ENCODE results near the gene TMEM19.
"Not testable (repeated sequence)": the region's sequence is repeated elsewhere in the genome, so short reads cannot be mapped to it uniquely, and the experiment has no call there.

The TMEM19 gene

DNA sequence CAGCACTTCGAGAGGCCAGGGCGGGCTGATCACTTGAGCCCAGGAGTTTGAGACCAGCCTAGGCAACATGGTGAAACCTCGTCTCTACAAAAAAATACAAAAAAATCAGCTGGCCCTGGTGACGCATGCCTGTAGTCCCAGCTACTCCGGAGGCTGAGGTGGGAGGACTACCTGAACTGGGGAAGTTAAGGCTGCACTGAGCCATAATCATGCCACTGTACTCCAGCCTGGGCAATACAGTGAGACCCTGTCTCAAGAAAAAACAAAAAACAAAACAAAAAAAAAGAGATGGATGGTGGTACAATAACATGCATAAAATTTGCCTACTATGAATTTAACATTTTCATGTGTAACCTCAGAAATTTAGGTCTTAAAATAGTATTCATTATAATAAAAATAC lies 19.6 kb upstream of the TMEM19 start:
- no peak for FAIRE-seq

DNA sequence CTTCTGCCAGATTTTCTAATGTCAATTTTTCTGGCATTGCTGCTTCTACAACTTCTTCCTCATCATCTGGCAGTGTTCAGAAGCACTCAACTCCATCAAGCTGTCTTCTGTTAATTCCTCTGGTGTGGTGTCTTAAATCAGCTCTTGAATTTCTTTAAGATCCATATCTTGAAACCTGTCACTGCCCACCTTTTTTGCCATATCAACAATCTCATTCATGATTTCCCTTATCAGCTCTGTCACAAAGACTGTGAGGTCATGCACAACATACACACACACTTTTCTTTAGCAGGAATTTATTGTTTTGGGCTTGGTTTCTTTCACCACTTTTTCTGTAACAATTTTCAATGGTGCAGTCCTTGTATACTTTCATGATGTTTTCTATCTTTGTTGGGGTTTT lies 14.6 kb upstream of the TMEM19 start:
- no peak for FAIRE-seq

DNA sequence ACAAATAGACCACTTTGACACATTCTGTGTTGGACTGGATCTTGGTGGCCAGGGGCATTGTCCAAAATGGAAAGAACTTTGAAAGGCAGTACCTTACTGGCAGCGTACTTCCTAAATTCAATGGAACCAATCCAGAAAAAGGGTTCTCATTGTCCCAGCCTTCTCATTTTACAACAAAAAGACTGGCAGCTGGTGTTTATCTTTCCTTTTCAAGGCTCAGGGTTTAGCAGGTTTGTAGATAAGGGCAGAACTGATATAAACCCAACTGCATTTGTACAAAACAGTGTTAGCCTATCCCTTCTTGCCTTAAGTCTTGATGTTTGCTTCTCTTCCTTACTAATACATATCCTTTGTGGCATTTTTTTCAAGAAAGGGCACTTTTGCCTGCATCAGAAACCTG lies 14.1 kb upstream of the TMEM19 start:
- FAIRE-seq, result no peak

DNA sequence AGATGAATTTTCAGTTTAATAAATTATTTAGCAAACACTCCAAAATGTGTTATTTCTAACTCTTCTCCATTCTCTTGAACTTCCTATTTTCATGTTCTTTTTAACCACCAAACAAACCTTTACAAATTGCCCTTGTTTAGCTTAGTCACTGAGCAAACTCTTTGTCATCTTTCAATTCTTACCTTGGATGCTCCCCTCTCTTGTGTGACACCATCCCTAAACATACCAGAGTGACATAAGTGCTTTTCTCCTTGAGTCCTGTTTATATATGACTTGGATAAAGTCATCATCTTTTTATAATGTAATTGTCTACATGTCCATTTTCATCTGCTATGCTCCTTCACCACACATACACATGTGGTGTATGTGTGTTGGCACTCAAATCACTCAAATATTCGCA lies 3.4 kb upstream of the TMEM19 start:
- no peak for FAIRE-seq

DNA sequence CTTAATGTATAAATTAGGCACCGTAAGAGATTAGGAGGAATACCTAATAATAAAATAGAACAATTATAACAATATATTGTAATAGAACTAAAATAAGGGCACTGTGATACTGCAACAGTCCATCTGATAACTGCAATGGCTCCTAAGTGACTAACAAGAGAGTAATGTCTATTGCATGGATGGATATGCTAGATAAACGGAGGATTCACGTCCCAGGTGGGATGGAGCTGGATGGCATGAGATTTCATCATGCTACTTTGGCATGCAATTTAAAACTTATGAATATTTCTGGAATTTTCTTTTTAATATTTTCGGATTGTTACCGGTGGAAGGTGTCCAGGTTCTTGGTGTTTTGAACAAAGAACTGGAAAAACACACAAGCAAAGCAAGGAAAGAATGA lies 2.2 kb upstream of the TMEM19 start:
- no peak for FAIRE-seq

DNA sequence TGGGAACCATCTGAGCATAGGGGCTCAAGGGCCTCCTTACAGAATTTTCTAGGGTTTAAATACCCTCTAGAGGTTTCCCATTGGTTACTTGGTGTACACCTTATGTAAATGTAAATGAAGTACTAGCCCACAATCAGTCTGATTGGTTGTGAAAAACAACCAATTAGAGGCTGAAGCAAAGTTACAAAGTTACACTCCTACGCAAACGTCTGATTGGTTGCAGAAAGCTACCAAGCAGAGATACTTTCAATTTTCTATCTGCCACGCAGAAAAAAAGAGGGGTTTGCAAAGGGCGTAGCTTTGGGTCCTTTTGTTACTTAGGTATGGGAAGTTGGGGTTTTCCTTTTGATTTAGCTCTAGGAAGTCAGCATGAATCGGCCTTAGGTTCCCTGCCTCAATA lies 1.8 kb upstream of the TMEM19 start:
- no peak for FAIRE-seq

DNA sequence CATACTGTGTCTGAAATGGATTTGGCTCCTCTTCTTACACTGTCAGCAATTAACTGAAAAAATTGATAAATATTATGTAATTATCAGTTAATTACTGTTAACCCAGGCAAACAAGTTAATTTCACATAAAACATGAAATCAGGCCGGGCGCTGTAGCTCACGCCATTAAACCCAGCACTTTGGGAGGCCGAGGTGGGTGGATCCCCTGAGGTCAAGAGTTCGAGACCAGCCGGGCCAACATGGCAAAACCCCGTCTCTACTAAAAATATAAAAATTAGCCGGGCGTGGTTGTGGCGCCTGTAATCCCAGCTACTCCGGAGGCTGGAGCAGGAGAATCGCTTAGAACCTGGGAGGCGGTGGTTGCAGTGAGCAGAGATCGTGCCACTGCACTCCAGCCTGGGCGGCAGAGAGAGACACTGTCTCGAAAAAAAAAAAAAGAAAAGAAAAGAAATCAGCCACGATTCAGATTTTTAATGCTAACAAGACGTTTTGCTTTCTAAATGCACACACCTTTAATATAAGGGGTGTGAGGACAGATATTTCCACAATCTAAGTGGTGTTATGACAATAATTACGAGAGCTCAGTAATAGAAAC lies 473 bp upstream of the TMEM19 start:
- FAIRE-seq, result no peak

DNA sequence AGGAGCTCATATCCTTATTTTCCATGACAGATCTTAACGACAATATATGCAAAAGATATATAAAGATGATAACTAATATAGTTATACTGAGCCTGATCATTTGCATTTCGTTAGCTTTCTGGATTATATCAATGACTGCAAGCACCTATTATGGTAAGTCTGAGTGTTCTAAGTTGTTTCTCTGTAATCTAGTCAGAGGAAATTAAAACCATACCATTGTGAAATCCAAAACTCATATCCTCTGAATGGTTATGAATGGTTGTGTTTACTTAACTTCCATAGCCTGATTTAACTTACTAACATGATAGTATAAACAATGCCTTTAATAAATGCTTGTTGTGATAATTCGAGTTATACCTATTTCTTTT lies 760 bp downstream of the TMEM19 start:
- no peak for FAIRE-seq

DNA sequence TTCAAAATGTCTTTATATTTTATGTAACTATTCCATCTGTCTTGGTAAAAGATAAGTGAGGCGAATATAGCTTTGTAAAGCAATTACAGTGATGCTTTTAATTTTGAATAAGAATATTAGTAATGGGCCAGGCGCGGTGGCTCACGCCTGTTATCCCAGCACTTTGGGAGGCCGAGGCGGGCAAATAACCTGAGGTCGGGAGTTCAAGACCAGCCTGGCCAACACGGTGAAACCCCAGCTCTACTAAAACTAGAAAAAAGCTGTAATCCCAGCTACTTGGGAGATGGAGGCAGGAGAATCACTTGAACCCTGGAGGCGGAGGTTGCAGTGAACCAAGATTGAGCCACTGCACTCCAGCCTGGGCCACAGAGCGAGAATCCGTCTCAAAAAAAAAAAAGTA lies 1.3 kb downstream of the TMEM19 start:
- not testable (repeated sequence) for FAIRE-seq

DNA sequence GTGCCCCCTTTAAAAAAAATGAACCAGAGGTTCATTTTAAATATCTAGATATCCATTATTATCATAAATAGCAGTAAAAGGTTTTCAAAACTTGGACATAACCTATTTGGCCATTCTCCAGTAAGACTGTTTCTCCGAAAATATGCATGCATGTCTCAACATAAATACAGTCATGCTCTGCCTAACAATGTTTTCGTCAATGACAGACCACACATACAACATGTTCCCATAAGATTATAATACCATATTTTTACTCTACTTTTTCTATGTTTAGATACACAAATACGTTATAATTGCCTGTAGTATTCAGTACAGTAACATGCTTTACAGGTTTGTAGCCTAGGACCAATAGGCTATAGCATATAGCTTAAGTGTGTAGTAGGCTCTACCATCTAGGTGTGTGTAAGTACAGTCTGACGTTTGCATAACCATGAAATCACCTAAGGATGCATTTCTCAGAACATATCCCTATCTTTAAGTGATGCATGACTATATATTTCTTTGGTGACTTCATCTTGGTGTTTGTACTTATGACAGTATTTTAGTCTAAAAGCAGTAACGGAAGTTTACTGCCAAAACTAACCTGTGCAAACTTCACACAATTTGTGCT lies 3.2 kb downstream of the TMEM19 start:
- FAIRE-seq, result no peak

DNA sequence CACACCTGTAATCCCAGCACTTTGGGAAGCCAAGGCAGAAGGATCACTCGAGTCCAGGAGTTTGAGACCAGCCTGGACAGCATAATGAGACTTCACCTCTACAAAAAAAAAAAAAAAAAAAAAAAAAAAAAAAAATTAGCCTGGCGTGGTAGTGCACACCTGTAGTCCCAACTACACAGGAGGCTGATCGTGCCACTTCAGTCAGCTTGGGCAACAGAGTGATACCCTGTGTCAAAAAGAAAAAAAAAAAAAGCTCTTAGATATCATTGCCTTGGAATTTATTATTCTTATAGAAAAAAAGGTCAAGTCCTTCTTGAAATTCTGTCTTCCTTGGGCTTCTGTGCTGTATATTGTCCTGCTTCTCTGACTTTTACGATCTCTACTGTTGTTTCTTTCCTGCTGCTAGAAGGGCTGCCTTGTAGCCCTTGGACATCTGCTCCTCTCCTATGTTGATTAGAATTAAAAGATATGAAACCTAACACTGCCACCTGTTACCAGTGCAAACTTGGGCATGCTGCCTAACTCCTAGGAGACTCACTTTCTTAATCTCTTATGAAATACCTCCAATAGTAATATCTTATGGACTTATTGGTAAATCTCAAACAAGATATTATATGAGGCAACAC lies 5.7 kb downstream of the TMEM19 start:
- FAIRE-seq, result no peak

DNA sequence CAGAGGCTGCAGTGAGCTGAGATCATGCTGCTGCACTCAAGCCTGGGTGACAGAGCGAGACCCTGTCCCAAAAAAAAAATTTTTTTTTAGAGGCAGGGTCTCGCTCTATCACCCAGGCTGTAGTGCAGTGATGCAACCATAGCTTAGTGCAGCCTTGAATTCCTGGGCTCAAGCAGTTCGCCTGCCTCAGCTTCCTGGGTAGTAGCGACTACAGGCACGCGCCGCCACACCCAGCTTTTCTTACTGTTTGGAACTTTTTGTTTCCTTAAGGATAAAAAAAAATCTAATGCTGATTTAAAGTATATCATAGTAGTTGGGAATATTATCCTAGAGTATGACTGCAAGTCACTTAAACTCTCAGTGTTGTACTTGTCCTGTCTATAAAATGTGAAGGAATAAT lies 7.2 kb downstream of the TMEM19 start:
- no peak for FAIRE-seq

DNA sequence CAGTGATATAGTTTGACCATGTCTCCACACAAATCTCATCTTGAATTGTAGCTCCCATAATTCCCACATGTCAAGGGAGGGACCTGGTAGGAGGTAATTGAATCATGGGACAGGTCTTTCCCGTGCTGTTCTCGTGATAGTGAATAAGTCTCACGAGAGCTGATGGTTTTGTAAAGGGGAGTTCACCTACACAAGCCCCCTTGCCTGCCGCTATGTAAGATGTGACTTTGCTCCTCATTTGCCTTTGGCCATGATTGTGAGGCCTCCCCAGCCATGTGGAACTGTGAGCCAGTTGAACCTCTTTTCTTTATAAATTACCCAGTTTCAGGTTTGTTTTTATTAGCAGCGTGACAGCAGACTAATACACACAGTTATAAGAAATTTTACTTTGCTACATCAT lies 7.8 kb downstream of the TMEM19 start:
- FAIRE-seq, result not testable (repeated sequence)

DNA sequence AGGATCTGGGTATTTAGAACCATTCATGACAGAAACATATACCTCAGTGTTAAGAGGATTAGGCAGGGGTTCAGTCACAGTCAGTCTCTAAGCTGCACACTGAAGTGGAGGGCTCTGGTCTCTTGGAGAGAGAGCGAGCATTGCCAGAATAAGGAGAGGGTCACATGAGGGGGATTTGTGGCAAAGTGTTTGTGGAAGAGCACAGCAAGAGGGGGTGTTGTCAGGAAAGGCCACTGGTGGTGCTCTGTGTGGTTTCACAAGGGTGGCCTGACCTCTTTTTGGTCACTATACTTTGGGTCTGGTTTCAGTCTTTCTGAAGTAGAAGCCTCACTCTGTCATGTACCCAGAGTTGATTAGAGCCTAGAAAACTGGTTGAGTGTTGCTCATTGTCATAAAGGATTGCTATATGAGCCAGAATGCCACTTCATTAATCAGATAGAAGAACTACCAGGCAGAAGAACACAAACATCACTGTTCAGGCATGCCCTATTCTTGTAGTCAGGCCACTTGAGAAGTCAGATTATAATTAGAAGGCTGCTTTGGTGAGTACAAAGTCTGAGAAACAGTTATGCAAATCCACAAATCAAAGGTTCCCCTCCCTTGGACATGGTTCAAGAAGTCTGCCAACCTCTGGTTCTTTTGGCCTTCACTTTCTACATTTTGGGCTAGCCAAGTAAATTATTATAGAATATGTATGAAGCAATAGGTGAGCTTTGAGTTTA lies 8.4 kb downstream of the TMEM19 start:
- FAIRE-seq, result no peak

DNA sequence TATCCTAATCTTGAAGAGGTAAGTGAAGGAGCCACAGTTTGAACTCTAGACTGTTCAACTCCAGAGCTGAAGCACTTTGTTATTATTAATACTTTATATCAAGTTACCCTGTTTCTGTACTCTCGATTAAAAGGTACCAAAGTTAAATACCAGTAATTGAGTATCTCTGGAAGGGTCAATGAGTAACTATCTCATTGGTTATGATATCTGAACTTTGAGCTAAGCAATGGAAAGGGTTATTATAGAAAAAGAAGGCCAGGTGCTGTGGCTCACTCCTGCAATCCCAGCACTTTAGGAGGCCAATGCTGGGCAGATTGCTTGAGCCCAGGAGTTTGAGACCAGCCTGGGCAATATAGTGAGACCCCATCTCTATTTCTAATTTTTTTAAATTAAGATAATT lies 9.9 kb downstream of the TMEM19 start:
- FAIRE-seq, result no peak

DNA sequence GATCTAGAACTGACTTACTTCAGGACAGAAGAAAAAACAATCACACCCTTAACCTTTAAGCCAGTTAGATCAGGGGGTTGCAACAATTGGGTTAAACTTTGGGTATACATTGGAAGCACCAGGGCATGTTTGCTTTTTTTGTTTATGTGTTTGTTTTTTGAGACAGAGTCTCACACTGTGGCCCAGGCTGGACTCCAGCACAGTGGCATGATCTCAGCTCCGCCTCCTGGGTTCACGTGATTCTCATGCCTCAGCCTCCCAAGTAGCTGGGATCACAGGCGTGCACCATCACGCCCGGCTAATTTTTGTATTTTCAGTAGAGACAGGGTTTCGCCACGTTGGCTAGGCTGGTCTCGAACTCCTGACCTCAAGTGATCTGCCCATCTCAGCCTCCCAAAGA lies 16.3 kb downstream of the TMEM19 start:
- FAIRE-seq, result not testable (repeated sequence)

DNA sequence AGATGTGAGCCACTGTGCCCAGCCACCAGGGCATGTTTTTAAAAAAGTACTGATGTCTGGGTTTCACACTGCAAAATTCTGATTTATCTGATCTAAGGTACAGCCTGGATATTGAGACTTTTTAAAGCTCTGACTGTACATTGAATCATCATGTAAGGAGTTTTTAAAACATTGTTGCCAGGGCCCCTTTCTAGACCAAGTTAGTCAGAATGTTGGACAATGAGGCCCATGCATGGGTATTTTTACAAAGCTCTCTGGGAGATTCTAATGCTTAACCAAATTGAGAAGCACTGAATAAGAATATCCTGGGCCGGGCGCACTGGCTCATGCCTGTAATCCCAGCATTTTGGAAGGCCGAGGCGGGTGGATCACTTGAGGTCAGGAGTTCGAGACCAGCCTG lies 16.7 kb downstream of the TMEM19 start:
- no peak for FAIRE-seq

DNA sequence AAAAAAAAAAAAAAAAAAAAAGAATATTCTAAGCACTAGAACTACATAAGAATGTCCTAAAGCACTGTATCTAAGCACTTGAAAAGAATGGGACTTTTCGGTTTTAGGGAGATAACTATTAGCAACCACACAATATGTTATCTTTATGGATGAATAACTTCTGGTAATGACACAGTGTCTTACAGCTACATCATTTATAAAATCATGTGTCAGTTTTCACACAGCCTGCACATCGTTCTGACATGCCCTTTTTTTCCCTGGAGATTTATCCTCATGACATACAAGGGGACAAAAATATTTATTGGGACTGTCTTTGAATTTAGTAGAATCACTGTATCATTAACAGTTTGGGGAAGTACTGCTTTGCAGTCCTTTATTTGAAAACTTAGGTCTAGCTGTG lies 17.3 kb downstream of the TMEM19 start:
- FAIRE-seq, result no peak

DNA sequence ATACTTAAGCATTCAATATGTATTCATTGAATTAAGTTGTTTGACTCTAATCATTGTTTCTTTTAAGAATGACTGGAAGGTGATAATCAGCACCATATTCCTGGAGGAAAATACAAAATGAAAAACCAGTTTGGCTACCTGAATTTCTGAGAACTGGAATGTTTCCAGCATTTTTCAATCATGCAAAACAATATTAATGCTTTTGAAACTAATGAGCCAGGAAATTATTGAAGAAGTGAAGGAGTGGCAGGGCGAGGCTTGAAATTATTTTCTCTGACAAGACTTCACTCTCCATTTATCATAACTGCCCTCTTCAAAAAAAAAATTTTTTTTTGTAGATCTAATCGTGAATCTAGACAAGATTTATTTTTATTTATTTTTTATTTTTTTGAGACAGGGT lies 19.0 kb downstream of the TMEM19 start:
- FAIRE-seq, result no peak

DNA sequence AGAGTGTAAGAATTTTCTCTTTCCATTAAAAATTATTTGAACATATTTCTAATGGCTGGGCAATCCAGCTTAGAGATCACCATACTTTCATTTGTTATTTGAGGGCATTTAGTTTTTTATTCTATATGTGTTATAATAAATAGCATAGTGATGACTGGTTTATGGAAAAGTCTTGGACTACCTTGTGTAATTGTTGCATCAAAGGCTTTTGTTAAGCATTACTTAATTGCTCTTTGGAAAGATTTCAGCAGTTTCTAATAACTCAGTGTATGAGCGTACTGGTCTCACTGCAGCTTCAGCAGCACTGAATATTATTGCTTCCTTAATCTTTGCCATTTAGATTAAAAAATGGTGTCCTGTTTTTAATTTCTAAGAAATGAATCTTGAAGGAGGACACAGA lies 22.8 kb downstream of the TMEM19 start:
- no peak for FAIRE-seq

DNA sequence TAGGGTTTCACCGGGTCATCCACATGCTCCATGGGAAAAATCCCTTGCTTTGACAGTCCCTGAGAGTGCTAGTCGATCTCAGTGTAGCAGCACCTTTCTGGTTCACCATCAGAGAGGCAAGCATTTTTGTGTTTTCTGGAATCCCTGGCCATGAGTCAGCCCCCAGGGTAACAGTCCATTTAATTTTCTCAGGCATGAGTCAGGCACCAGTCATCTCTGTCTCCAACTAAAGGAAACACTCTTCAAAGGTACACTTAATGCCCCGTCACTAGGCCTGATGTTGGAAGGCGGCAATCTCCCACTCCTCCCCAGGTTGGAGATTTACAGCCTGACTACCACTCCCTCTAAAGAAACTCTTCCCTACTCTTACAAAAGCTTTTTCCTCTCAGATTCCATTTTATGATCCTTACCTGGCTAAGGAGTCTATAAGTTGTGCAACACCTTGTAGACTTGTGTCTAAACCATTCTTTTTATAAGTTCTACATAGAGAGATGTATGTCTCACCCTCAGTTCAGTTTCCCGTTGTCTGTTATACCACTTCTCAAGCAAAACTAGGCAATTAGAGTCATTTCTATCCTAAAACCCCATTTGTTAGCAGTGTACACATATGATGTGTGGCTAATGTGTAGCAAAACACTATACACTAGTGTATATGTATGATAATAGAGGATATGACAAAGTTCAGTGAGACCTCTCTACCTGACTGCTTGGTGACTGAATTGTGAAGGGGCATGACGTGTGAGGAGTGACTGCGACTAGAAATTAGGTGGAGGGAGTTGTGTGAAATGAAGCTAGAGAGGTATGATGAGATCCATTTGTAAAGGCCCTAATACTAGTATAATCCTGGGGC lies 24.6 kb downstream of the TMEM19 start:
- no peak for FAIRE-seq

DNA sequence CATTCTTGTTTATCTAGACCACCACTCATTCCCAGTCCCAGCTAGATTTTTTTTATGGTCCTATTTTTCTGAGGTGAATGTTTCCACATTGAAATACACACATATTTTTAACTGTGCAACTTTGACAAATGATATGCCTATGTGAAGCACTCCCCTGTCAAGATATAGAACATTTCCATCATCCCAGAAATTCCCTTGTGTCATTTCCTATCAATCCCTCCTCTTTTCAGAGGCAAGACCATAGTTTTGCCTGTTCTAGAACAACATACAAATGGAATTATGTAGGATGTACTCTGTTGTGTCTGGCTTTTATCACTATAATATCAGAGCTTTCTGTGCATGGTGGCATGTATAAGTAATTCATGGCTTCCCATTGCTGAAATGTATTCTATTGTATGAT lies 32.7 kb downstream of the TMEM19 start:
- no peak for FAIRE-seq
